HG03342 (cell line): Measurements from ENCODE around the gene IFNL4.
"Not testable (repeated sequence)": the region's sequence is repeated elsewhere in the genome, so short reads cannot be mapped to it uniquely, and the experiment has no call there.

ENCODE experiments used
- ATAC-seq: cut with Tn5 transposase; IDR thresholded peaks from one replicate; pipeline ENCODE4 v1.9.1; 2021; ENCODE audit warnings: mild to moderate bottlenecking, moderate library complexity; ENCODE audit not compliant: unreplicated experiment

The IFNL4 gene

DNA sequence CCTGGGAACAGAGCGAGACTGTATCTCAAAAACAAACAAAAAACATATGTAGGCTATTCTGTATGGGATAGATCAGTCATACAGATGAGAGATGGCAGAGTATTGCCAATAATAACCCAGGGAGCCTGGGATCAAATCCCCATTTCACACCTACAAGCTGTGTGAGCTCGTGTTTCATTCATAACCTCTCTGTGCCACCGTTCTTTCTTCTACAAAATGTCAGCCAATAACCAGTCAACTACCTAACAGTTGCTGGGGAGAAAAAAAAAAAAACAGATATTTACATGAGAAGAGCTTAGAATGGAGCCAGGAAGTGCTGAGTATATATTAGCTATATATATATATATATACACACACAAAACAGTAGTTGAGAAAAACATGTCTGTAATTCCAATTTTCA, 13.0 kb upstream of the IFNL4 start:
- no peak for ATAC-seq

GRCh38 chr19:39257227-39257626, 8.6 kb upstream of the IFNL4 start:
- ATAC-seq: no peak

- ATAC-seq: no peak
Measured at GRCh38 chr19:39254531-39255345, 6.1 kb upstream of the IFNL4 start.

DNA sequence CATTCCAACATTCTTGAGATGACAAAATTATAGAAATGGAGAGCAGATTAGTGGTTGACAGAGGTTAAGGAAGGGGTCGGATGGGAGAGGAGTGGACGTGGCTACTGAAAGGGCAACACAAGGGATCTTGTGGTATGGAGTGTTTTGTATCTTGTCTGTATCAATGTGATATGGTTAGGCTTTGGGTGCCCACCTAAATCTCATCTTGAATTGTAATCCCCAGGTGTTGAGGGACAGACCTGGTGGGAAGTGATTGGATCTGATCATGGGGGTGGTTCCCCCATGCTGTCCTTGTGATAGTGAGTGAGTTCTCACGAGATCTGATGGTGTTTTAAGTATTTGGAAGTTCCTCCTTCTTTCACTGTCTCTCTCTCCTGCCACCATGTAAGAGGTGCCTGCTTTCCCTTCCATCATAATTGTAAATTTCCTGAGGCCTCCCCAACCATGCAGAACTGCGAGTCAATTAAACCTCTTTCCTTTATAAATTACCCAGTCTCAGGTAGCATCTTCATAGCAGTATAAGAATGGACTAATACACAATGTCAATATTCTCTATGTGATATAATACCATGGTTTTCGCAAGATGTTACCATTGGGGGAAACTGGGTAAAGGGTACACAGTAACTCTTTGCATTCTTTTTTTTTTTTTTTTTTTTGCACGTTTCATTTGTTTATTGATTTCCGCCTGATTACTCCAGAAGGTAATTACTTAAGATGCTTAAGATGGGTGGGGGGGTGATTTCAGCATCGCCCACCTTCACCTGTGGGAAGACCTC, 4.9 kb upstream of the IFNL4 start:
- no peak for ATAC-seq

- no peak for ATAC-seq
Measured at GRCh38 chr19:39252458-39252857, 3.8 kb upstream of the IFNL4 start.

DNA sequence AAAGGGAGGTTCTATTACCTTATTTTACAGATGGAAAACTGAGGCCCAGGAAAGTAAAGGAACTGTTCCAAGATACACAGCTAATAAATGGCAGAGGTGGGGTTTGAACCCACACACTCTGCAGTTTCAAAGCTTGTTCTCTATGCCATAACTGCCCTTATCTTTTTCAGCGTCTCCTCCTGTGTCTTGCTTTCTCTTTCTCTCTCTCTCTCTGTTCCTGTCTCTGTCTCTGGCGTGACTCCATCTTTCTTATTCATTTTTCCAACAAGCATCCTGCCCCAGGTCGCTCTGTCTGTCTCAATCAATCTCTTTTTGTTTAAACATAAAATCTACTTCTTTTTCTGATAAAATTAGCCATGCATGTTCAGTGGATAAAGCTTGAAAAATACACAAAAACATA, 3.2 kb upstream of the IFNL4 start:
- no peak for ATAC-seq

DNA sequence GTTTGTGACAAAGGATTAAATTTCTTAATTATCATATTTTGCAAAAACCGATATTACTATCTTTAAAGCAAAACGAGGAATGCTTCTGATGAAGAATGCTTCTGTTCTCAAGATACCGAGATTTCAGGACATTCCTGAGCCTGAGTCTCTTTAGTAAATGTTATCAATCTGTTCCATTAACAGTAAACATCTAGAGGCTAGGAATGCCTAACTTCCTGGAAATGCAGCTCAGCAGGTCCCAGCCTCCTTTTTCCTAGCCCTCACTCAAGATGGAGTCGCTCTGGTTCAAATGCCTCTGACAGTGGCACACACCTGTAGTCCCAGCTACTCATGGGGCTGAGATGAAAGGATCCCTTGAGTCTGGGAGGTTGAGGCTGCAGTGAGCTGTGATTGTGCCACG, 2.4 kb upstream of the IFNL4 start:
- no peak for ATAC-seq

GRCh38 chr19:39247701-39248664, 673 bp downstream of the IFNL4 start:
- ATAC-seq: no peak

- ATAC-seq: no peak
Measured at GRCh38 chr19:39246951-39247669, 1.5 kb downstream of the IFNL4 start.

DNA sequence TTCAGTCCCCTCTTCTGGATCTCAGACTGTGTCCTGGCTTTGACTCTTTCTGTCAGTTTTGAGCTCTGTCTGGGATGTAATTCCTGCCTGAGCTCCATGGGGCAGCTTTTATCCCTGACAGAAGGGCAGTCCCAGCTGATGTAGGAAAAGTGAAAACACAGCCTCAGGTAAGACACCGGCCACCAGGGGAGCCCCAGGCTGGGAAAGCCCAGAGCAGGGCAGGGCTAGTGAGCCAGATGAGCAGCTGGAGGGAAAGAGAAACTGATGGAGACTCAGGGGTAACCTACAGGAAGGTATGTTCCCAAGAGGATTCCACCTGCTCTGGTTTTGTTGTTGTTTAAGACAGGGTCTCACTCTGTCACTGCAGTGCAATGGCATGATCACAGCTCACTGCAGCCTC, 3.5 kb downstream of the IFNL4 start:
- ATAC-seq: not testable (repeated sequence)

DNA sequence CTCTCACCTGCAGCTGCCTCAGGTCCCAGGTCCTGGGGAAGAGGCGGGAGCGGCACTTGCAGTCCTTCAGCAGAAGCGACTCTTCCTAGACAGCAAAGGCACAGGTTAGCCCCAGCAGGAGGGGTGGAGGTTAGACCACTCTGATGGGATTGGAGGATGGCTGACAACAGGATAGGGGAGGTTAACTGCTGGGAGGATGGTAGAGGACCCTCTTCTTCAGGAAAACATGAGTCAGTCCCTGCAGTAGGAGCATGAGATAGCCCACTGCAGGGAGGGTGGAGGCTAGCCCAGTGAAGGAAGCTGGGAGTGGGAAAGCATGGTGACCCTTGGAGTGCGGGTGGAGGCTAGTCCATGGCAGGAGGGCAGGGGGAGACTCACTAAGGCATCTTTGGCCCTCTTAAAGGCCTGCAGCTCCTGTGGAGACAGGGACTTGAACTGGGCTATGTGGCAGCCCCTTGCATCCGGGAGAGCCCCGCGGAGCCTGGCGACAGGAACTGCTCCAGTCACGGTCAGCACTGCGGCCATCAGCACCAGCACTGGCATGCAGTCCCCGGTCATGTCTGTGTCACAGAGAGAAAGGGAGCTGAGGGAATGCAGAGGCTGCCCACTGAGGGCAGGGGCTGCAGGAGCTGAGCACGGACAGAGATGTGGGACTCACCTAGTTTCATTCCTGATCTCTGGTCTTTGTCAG, 4.1 kb downstream of the IFNL4 start, which contains the start of gene IFNL3:
Gene IFNL3, minus strand, starts transcription at position 597 of the 691 bp plus-strand sequence. Its CDS starts 39 bp downstream, at position 558.
- not testable (repeated sequence) for ATAC-seq

- ATAC-seq: not testable (repeated sequence)
Measured at GRCh38 chr19:39243741-39244140, 4.9 kb downstream of the IFNL4 start.

DNA sequence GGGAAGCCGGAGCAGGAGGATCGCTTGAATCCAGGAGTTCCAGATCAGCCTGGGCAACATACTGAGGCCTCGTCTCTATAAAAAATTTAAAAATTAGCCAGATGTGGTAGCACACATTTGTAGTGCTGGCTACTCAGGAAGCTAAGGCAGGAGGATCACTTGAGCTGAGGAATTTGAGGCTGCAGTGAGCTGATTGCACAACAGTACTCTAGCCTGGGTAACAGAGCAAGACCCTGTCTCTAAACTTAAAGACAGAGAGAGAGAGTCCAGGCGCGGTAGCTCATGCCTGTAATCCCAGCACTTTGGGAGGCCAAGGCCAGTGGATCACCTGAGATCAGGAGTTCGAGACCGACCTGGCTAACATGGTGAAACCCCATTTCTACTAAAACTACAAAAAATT, 8.2 kb downstream of the IFNL4 start:
- no peak for ATAC-seq

DNA sequence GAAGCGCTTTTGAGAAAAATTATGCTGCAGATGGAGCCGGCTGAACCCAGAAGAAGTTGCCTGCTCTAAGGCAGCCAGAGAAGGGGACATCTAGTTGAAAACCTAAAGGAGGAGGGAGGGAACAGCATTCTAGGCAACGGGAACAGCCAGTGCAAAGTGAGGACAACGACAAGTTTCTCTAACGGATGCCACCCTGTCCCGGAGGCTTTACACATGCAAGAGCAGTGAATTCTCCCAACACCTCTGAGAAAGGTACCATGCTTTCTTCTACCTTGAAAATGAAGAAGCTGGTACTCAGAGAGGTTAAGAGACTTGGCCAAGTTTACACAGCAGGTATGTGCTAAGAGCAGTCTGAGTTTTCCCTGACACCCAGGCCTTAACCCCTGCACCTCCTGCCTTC, 9.7 kb downstream of the IFNL4 start:
- no peak for ATAC-seq

DNA sequence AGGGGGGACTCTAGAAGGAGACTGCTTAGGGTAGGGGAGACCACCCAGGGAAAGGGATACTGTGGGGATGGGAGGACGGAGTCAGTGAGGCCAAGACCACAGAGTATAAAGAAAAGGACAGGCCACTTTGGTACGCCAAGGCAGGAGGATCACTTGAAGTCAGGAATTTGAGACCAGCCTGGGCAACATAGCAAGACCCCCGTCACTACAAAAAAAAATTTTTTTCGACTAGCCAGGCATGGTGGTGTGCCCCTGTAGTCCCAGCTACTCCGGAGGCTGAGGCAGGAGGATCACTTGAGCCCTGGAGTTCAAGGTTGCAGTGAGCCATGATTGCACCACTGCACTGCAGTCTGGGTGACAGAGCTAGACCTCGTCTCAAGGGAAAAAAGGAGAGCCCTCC, 10.4 kb downstream of the IFNL4 start:
- no peak for ATAC-seq

DNA sequence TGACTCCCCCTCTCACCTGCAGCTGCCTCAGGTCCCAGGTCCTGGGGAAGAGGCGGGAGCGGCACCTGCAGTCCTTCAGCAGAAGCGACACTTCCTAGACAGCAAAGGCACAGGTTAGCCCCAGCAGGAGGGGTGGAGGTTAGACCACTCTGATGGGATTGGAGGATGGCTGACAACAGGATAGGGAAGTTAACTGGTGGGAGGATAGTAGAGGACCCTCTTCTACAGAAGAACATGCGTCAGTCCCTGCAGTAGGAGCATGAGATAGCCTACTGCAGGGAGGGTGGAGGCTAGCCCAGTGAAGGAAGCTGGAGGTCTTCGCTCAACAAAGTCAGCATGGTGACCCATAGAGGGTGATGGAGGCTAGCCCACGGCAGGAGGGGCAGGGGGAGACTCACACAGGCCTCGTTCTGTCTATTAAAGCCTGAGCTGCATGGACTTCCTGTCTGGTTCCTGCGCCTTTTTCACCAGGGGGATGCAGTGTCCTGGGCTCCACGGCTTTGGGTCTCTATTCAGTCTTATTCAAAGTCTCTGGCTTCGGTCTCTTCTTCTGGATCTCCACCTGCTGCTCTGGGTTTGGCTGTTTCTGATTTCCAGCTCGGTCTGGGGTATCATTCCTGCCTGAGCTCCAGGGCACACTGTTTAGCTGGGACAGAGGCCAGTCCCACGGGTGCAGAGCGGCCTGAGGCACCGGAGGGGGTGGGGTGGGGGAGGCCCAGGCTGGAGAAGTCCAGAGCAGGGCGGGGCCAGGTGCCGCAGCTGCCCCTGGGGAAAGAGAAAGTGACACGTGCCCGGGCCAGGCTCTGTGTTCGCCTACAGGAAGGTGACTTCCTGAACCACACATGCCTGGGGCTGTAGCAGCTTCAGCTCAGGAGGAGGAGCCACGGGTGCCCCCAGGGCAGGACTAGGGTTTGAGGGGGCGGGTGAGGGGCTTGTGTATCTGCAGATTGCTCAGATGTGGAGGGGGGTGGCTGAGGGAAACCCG, 11.2 kb downstream of the IFNL4 start:
- peak; percentile 58 for ATAC-seq

GRCh38 chr19:39236527-39236926, 12.1 kb downstream of the IFNL4 start:
- no peak for ATAC-seq

DNA sequence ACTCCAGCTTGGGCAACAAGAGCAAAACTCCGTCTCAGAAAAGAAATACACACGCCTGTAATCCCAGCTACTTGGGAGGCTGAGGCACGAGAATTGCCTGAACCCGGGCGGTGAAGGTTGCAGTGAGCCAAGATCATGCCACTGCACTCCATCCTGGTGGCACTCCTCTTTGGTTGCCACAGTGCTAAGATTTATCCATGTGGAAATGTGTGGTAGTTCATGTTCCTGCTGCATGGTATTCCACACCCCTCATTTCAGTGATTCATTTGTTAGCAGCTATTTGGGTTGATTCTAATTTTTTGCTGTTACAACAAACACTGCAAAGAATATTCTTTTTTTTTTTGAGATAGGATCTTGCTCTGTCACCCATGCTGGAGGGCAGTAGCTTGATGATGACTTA, 15.9 kb downstream of the IFNL4 start:
- no peak for ATAC-seq
